ENCODE data around the gene APOBEC2. TPM values are rescaled to one million over a fixed set of nuclear protein-coding genes. Genes with fewer than 3 reads are reported as not detected.
A peak's percentile ranks its signal among the peaks of the same experiment; 100 is the strongest.

APOBEC2 gene
- total and polyA plus RNA-seq, 2 donors from 2014 or later = not detected

DNA sequence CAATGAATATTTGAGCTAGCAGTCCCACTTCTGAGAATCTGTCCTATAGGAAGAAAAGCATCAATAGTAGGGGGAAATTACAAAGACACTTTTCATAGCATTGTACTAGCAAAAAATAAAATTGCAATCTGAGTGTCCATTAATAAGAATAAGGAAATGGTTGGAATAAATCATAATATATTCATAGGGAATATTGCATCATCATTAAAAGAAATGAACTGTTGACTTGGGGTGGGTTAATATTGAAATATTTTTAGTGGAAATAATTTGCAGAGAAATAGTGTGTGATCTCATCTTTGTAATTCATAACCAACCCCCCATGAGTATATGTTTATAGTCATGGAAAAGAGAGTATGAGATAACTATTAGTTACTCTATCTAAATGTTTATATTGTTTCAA, 32.2 kb downstream of the APOBEC2 start:
- TF ChIP-seq, protein P1, sequence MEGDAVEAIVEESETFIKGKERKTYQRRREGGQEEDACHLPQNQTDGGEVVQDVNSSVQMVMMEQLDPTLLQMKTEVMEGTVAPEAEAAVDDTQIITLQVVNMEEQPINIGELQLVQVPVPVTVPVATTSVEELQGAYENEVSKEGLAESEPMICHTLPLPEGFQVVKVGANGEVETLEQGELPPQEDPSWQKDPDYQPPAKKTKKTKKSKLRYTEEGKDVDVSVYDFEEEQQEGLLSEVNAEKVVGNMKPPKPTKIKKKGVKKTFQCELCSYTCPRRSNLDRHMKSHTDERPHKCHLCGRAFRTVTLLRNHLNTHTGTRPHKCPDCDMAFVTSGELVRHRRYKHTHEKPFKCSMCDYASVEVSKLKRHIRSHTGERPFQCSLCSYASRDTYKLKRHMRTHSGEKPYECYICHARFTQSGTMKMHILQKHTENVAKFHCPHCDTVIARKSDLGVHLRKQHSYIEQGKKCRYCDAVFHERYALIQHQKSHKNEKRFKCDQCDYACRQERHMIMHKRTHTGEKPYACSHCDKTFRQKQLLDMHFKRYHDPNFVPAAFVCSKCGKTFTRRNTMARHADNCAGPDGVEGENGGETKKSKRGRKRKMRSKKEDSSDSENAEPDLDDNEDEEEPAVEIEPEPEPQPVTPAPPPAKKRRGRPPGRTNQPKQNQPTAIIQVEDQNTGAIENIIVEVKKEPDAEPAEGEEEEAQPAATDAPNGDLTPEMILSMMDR (IDR thresholded peaks at IDR 0.05; ENCODE audit: borderline replicate concordance, extremely low read depth, insufficient read depth) = no peak
- intact Hi-C loops (cut with DNase I) = no loop called here
- FAIRE-seq = no peak
- no peaks in the 10 kb centered on the region for H3K27me3 ChIP-seq (ENCODE audit: control insufficient read depth, insufficient read depth, low read length)
- peaks cover 8 to 29% (median 12%) of the 10 kb centered on the region in 3 donors for H3K36me3 ChIP-seq (ENCODE audit: control insufficient read depth in 2 of 3, insufficient read depth in 3 of 3, low read length in 3 of 3)
- H3K9ac ChIP-seq (ENCODE audit: low read length in 3 of 3) = no peak overlapping the region
- no peaks in the 10 kb centered on the region for H3K9me3 ChIP-seq (ENCODE audit: control insufficient read depth in 2 of 3, insufficient read depth in 1 of 3, low read length in 3 of 3)
- no peaks in the 10 kb centered on the region for H3K4me1 ChIP-seq (ENCODE audit: control insufficient read depth in 2 of 3, insufficient read depth in 2 of 3, low read depth in 1 of 3, low read length in 3 of 3)
- no peak overlapping the region for H3K27ac ChIP-seq (ENCODE audit: low read depth in 2 of 2, low read length in 2 of 2)
- DNase-seq = no peak
- no peak overlapping the region for H3K4me3 ChIP-seq (ENCODE audit: low read length in 3 of 3)

DNA sequence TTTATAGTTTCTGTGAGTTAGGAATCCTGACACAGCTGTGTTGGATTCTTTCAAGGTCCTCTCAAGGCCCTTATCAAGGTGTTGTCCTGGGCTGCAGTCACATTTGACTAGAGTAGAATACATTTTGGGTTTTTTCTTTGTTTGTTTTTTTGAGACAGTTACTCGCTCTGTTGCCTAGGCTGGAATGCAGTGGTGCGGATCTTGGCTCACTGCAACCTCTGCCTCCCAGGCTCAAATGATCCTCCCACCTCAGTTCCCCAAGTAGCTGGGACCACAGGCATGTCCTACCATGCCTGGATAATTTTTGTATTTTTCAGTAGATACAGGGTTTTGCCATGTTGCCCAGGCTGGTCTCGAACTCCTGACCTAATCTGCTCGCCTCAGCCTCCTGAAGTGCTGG, 35.4 kb downstream of the APOBEC2 start:
- intact Hi-C loops (cut with DNase I) = no loop called here
- Histone ChIP-seq H3K36me3 (ENCODE audit: control insufficient read depth in 2 of 3, insufficient read depth in 3 of 3, low read length in 3 of 3) (peaks cover 8 to 48% (median 21%) of the 10 kb centered on the region in 3 donors), H3K9me3 (ENCODE audit: control insufficient read depth in 2 of 3, insufficient read depth in 1 of 3, low read length in 3 of 3) (no peaks in the 10 kb centered on the region), H3K4me3 (ENCODE audit: low read length in 3 of 3) (no peak overlapping the region), H3K27me3 (ENCODE audit: control insufficient read depth, insufficient read depth, low read length) (no peaks in the 10 kb centered on the region), H3K4me1 (ENCODE audit: control insufficient read depth in 2 of 3, insufficient read depth in 2 of 3, low read depth in 1 of 3, low read length in 3 of 3) (no peaks in the 10 kb centered on the region), H3K27ac (ENCODE audit: low read depth in 2 of 2, low read length in 2 of 2) (no peak overlapping the region), H3K9ac (ENCODE audit: low read length in 3 of 3) (no peak overlapping the region)
- DNase-seq (peak in 4 of 5 donors; percentile 39 to 68 (median 50)), FAIRE-seq (no peak)
- TF ChIP-seq, protein P1 (IDR thresholded peaks at IDR 0.05; ENCODE audit: borderline replicate concordance, extremely low read depth, insufficient read depth) = no peak

DNA sequence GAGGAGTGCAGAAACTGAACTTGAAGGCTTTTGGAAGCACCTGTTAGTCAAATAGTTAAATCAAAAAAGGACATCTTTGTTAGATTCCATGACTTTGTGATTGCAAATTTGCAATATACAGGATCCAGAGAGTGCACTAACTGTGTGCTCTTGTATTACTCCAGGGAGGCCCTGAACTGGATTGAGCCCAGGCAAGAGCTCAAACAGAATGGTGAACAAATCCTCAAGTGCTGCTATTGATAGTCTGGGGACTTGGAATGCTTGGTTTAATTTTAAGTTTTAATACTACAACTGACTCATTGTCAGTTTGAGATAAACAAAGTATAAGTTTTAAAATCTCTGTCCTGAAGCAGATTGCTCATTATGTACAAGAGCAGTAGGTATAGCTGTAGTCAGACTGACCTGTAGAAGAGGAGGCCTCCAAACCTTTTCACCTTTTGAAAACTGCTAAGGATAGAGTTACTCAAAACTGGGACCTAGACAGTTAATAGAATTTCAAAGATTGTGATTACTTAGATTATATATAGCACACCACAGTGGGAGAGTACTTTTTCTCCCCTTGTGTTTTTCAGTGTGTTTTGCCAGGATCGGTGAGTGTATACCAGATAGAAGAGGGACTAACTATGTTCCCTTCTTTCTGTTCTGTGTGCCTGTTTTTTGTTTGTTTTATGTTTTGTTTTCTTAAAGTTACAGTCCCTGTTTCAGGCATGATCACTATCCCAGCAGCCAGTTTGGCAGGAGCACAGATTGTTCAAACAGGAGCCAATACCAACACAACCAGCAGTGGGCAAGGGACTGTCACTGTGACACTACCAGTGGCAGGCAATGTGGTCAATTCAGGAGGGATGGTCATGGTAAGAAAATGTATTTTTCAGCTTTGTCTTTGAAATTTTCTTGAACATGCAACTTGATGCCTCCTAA, 38.1 kb downstream of the APOBEC2 start:
- FAIRE-seq = no peak

More for the DNA sequence above, 38.1 kb downstream of the APOBEC2 start:
- no peaks in the 10 kb centered on the region for H3K9me3 ChIP-seq (ENCODE audit: control insufficient read depth in 2 of 3, insufficient read depth in 1 of 3, low read length in 3 of 3)
- no peaks in the 10 kb centered on the region for H3K27me3 ChIP-seq (ENCODE audit: control insufficient read depth, insufficient read depth, low read length)
- intact Hi-C loops (cut with DNase I) = no loop called here
- peaks cover 20 to 53% (median 37%) of the 10 kb centered on the region in 3 donors for H3K36me3 ChIP-seq (ENCODE audit: control insufficient read depth in 2 of 3, insufficient read depth in 3 of 3, low read length in 3 of 3)
- no peak overlapping the region for H3K9ac ChIP-seq (ENCODE audit: low read length in 3 of 3)
- TF ChIP-seq, protein P1 (IDR thresholded peaks at IDR 0.05; ENCODE audit: borderline replicate concordance, extremely low read depth, insufficient read depth) = no peak
- no peak for DNase-seq
- H3K4me1 ChIP-seq (ENCODE audit: control insufficient read depth in 2 of 3, insufficient read depth in 2 of 3, low read depth in 1 of 3, low read length in 3 of 3) = no peaks in the 10 kb centered on the region
- no peak overlapping the region for H3K4me3 ChIP-seq (ENCODE audit: low read length in 3 of 3)
- H3K27ac ChIP-seq (ENCODE audit: low read depth in 2 of 2, low read length in 2 of 2) = no peak overlapping the region

Data from kidney (tissue), 14 donors.